Left lobe of liver (tissue), 2 donors: ENCODE data around the gene TCF3. TPM values are rescaled to one million over a fixed set of nuclear protein-coding genes. Genes with fewer than 3 reads are reported as not detected.

Experiments used
- ATAC-seq: fragments of 200-7000 bp; cut with Tn5 transposase; one replicate; pipeline ENCODE4 v1.9.1; 2020; ENCODE audit warnings: mild to moderate bottlenecking, moderate library complexity
- DNase-seq: peaks from one replicate; pipeline ENCODE4 v3.0.0-alpha.2; 2020; ENCODE audit warnings: low spot score
- total RNA-seq: library from RNA; stranded (reverse); gene quantifications from one replicate; pipeline ENCODE4 v1.2.1, GENCODE V29; 2021
- donor health status: DM: no; HTN: no; CAD: no; lungs with moderate emphysema.
- donor health status: DM: no; HTN: yes; CAD: no.

TCF3 gene
- total RNA-seq, 1 donor from 2014 or later: 14.2 TPM

DNA sequence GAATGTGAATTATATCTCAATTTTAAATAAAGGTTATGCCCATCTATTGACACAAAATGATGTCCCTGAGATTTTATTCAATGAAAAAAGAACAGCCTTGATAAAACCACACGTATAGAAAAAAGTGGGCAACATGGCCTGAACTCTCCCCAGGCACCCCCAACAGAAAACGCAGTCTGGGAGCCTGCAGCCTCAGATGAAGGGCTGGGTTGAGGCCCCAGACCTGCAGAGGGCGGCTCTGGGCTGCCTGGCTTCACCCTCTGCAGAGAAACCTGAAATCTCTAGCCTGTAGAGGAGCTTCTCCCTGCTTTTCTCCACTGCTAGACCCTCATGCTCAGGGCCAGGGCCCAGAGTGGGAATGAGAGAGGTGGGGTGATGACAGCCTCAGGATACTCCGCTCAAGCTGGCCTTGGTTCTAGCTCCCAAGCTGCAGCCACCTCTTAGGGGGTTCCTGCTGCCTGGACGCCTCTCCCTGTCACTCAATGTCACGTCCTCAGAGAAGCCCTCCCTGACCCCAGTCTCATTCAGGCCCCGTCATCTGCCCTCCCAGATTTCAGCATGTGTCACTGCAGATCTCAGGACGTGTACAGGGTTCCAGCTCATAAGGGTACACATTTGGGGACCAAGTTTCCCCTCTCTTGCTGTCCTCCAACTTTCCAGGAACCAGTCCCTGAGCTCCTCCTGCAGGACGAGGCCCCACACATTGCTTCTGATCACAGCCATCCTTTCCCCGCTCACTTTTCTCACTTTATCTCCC is 61.6 kb downstream of the TCF3 start:
- DNase-seq (no peak), ATAC-seq (no peak)

DNA sequence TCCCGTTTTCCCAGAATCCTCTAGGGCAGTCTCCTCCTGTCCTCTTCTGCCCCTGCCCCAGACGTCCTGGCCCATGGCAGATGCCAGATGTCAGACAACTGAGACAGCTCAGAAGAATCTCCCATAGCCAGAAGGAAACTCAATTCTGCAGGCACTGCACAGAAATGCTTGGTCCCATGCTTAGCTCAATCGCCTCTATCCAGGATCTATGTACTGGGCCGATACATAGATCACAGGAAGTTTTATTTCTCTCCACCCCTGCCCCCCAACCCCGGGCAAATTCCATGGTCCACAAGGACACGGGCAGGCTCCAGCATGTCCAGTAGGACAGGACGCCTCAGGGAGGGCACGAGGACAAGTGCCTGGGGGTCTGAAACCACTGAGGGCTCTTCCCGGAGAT is 64.5 kb downstream of the TCF3 start:
- DNase-seq (peak; percentile 72), ATAC-seq (peak; percentile 49)

DNA sequence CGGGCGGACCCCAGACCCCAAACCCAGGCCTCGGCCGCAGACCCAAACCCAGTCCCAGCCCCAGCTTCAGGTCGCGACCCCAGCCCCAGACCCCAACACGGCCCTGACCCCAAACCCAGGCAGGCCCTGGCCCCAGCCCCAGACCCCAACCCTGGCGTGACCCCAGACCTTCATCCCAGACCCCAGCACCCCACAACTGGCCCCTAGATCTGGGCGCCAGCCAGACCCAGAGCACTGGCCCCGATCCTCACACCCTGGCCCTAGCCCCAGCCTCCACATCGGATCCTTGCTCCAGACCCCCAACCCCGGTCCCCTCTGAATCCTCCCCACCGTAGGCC is 67.2 kb downstream of the TCF3 start:
- no peak for DNase-seq
- ATAC-seq: no peak

DNA sequence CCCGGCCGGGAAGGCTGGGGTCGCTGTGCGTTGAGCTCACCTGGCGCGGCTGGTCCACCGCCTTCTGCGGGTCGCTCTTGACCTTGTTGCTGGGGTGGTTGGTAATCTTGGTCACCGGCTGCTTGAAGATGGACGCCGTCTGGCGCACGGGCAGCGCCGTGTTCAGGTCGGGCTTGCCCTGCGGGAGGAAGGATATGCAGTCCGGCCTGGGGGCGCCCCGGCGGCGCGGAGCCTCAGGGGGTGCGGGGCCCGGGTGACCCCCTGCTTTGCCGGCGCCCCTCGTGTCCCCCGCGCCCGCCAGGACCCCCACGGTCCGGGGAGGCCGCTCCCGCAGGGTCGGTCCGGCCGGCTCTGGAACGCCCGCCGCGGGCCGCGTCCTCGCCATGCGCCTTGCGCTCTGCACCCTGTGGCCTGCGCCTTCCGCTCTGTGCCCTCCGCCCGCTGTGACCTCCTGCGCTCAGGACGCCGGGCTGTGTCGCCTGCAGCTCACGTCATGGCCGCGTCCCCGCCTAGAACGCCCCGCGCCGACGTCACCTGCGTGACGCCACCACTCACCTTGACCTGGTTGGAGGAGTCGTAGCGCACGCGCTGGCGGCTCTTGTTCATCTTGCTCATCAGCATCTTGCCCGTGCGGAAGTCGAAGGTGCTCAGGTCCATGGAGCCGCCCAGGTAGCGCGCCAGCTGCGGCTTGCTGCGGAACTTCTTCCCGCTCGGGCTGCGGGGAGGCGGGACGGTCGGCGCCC is 67.7 kb downstream of the TCF3 start:
- no peak for ATAC-seq

DNA sequence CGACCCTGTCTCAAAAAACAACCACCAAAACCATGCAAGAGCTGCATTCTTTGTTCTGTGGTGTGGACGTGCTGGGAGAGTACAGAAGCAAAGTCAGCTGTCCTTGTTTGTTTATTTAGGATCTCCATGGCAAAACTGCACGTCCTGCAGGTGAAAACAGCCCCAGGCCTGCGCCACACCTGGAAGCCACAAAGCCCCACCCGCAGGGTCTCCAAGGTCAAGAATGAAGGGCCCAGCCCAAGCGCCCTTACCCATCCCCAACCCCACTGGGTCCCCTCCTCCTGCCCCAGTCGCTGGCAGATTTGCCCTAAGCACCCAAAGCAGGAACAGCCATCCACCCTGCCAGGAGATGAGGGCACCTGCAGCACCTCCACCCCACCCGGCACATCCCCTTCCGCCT is 70.2 kb downstream of the TCF3 start:
- ATAC-seq: no peak

More for the DNA sequence above, 67.7 kb downstream of the TCF3 start:
- no peak for DNase-seq

DNA sequence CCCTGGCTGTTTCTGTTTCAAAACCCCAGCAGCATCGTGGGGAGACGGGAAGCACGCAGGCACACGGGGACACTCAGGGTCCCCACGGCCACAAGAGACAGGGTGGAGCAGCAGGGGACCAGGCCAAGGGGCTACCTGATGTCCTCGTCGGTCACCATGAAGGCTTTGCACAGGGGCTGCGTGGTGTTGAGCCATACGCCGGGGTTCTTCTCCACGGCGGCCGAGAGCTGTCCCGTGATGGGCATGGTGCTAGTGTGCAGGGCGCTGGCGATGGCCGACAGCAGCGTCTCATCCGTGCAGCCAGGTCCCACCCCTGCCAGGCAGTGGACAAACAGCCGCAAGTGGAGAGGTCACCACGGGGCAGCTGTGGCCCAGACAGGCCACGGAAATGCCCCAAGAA is 71.5 kb downstream of the TCF3 start:
- DNase-seq: no peak
- no peak for ATAC-seq

More for the DNA sequence above, 70.2 kb downstream of the TCF3 start:
- DNase-seq: no peak

DNA sequence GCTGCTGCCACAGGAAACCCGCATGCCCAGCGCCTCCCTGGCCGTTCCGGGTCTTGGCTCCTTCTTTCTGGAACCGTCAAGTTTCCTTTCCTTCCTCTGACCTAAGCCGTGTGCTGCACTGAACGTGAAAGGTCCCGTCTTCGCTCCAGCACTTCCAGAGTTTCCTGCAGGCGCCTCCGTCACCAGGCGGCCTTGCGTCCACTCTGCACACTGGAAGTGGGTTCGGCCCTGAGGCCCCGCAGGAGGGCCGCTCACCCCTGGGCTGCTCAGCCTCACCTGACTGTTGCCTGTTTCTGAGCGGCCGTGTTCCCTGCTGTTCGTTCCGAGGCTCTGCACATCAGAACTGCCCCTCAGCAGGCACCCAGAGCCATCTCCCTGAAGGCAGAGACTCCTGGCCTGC is 72.0 kb downstream of the TCF3 start:
- ATAC-seq (peak; percentile 15), DNase-seq (no peak)

DNA sequence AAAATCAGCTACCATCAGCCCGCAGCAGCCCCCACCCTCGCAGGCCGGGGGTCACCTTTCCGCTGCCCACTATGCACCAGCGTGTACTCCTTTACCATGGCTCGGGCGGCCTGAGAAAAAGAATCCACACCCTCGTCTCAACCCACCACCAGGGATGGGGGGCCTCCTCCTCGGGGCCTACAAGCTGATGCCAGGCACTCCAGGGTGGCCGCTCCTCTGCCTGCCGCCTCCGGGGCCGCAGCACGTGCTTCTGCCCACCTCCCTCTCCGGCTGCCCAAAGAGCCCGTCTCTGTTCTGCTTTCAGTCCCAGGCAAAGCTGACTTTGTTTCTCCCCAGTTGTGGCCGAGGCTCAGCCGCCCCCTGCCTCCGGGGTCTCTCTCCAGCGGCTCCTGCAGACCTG is 73.2 kb downstream of the TCF3 start:
- DNase-seq (no peak), ATAC-seq (no peak)

DNA sequence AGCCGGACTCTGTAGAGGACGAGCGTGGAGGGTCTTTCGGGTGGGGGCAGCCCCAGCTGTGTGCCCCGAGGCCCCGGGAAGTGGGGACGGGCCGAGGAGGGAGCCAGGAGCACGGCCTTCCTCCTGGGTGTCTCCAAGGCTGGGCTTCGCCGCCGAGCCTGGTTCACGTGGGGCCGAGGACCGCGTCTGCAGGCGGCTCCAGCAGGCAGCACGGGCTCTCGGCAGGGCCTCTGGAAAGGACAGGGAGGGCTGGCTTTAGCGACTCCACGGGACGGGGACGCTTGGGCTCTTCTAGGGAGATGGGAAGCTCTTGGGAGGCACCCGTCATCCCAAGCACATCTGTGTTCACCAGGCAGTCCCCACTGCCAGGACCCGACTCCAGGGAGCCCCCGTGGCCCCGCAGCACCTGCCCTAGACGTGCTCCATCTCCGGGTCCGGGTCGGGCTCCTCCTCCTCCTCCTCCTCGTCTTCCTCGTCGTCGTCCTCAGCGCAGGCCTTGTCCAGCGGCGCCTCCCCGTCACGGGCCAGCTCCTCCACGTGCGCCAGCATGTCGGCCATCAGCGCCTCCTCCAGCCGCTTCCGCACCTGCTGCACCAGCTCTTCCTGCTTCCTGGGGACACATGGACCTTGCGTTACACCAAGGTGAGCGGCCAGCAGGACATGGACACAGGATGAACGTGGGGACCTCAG is 74.3 kb downstream of the TCF3 start:
- DNase-seq (no peak), ATAC-seq (no peak)

DNA sequence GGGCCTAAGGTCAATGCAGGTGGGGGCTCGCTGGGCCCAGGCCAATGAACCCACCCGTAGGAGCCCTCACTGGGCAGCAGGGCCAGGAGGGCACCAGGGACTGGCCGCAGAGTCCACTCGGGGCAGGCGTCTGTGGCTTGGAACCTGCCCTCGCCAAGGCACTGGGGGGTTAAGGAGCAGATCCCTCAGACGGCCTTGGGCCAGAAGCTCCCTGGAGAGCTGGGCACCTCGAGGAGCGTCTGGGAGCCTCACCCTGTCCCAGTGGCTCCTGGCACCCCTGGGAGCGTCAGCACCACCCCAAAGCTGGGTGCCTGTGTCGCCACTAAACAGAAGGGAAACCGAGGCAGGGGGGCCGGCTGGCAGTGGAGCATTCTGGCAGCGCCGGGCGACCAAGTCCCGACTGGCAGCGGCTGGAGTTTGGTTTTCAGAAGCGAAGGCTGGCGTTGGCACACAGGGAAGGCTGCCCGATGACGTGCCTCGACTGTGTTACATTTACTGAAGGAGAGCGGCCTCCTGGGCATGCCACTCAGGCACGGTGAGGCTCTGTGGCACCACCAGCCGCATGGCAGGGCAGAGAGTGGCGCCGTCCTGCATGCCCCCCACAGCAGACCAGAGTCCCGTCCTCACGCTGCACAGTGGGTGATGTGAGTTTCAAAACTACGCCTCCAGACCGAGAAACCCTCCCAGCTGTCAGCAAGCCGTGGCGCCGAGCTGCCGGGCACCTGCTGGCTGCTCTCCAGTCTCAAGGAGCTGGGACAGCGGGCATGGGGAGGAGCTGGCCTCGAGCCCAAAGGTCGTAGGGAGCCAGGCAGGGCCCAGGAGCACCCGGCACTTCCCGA is 75.1 kb downstream of the TCF3 start:
- DNase-seq (no peak), ATAC-seq (no peak)

DNA sequence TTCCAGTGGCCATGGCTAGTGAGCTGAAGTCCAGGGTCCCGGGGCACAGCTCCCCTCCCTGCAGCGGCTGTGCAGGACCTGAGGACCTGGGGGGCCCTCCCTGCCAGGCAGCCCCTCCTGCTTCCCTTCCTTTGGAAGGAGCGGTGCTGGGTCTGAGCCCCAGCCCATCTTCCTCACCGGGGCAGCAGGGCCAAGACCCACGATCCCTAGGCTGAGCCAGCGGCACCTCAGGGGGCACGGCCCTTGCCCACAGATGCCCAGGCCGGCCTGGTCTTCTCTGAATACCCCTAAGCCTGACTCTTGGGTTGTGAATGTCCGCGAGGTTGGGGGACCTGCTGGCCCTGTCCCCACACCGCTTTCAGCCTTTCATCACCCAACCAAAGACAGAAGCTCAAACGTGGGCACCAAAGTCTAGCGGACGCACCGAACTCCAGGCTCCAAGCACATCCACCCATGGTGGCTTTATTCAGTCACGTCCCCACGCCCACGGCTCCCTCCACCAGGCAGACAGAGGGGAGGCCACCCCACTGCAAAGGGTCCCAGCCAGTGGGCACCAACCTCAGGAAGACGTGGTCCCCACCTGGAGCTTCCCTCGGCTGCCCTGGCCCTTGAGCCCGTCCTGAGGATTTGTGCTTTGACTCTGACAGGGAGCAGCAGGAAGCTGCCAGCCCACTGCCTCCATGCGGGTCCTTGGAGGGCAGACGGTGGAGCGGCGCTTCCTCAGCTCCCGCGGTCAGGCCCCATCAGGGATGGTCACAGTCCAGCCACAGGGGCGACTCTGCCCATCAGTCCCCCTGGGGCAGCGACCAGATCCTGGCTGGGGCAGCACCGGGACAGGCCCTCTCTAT is 75.9 kb downstream of the TCF3 start:
- DNase-seq: no peak
- ATAC-seq: no peak

DNA sequence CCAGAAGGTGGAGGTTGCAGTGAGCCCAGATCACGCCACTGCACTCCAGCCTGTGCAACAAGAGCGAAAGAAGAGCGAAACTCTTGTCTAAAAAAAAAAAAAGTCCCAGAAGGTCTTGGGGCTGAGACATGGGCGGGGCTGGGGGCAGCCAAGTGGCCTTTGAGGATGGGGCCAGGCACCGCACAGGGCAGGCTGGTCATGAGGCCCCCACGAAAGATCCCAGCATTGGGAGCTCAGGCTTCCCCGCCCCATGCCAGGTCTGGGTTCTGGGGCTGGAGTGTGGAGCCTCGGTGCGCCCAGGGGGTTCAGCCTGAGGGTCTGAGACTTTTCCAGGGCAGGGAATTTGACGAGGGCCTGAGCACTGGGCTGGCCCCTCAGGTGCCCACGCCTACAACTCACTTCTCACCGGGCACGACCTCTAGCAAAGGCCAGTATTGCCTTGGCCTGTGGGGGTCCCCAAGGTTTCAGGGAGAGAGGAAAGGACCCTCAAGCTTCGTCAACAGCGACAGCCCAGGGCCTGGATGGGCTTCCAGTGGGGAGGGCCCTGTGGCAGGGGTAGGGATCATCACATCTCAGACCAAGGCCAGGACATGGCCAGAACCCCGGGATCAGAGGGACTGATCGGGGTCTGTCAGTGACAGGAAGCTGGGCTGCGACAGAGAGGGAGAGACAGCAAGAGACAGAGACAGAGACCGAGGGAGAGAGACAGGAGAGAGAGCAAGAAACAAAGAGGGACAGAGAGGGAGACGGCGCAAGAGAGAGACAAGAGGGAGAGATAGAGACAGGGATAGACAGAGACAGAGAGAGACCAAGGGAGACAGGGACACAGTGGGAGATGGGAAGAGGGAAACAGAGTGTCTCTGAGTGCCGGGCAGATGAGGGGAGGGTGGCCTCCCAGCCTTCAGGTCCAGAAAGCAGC is 76.8 kb downstream of the TCF3 start:
- DNase-seq (no peak), ATAC-seq (peak; percentile 9)

DNA sequence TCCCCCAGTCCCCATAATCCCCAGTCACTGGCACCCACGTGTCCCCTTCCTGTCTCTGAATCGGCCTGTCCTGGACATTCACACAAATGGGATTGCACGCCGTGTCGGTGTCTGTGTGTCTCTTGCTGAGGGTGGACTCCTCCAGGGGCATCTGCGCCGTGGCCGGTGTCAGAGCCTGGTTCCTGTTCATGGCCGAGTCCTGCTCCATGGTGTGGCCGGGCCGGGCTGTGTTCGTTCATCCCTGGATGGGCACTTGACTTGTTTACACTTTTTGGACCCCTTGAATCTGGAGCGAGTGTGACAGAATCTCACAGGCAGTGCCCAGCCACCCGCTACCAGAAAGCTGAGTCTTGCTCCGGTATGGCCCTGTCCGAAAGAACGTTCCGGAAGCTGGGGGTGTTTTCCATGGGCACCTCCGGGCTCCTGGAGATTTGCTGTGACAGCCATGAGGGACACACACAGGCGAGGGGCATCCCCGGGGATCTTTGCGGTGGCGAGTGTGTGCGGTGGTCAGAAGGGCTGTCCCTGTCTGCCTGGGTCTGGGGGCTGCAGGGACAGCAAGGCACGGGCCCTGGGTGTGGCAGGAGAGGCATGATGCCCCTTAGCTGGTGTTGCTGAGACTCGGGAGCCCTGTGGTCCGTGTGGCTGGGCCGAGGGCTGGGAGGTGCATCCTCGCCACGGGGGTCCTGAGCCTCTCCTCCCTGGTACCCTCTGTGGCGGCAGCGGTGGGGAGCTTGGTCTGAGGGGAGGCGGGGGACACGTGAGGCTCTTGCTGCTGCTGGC is 77.9 kb downstream of the TCF3 start:
- no peak for ATAC-seq
- DNase-seq: no peak

DNA sequence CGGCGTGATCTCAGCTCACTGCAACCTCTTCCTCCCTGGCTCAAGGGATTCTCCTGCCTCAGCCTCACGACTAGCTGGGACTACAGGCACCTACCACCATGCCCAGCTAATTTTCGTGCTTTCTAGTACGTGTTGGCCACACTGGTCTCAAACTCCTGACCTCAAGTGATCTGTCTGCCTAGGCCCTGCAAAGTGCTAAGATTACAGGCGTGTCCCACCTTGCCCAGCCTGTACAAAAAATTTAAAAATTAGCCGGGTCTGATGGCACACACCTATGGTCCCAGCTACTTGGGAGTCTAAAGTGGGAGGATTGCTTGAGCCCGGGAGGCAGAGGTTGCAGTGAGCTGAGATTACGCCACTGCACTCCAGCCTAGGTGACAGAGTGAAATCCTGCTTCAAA is 79.6 kb downstream of the TCF3 start:
- ATAC-seq: no peak
- no peak for DNase-seq

DNA sequence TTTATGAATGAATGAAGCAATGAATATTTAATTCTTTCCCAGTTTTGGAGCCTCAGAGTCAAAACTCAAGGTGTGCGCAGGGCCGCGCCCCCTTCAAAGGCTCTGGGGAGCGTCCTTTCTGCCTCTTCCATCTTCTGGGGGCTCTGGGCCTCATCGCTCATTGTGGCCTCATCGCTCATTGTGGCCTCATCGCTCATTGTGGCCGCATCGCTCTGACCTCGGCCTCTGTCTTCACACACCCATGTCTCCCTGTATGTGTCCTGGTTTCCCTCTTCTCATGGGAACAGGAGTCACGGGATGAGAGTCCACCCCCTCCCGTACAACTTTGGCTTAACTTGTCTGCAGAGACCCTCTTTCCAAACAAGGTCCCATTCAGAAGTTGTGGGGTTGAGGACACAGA is 81.1 kb downstream of the TCF3 start:
- DNase-seq (no peak), ATAC-seq (no peak)

DNA sequence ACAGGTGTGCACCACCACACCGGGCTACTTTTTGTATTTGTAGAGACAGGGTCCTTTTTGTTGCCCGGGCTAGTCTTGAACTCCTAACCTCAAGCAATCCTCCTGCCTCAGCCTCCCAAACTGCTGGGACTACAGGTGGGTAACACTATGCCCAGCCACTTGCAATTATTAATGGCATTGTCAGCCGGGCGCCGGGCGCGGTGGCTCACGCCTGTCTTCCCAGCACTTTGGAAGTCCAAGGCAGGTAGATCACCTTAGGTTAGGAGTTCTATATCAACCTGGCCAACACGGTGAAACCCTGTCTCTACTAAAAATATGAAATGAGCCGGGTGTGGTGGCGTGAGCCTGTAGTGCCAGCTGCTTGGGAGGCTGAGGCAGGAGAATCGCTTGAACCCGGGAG is 81.6 kb downstream of the TCF3 start:
- DNase-seq (no peak), ATAC-seq (no peak)

DNA sequence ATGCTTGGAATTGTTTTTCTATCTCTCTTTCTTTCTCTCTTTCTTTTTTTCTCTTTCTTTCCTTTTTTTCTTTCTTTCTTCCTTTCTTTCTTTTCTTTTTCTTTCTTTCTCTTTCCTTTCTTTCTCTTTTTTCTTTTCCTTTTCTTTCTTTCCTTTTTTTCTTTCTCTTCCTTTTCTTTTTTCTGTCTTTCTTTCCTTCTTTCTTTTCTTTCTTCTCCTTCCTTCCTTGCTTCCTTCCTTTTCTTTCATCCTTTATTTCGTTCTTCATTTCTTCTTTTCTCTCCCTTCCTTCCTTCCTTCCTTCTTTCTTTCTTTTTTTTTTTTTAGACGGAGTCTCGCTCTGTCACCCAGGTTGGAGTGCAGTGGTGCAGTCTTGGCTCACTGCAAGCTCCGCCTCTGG is 82.4 kb downstream of the TCF3 start:
- ATAC-seq (no peak), DNase-seq (no peak)

DNA sequence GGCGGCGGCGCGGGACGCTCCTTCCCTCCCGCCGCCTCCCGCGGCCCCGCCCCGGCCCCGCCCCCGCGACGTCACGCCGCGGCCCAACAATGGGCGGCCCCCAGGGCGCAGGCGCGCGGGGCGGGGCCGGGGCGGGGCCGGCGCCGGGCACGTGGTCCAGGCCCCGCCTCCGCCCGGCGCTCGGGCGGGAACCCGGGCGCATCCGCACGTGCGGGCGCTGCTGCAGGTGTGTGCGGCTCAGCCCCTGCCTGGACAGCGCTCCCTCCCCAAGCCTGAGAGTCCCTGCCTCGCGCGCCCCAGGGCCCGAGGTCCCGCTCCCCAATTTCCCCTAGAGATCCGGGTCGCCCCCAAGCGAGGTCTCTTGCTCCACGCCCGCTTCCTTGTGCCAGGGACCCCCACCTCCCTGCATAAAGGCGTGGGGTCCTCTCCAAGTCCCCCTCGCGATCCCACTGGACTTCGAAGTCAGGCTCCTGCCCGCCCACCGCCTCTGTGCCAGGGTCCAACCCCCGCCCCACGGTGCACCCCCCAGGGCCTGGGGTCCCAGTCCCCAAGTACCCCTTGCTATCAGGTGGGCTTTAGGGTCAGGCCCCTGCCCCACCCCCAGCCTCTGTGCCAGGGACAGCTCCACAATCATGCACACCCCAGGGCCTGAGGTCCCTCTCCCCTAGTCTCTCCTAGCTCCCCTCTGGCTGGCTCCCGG is 83.9 kb downstream of the TCF3 start, which contains the start of gene MEX3D:
TSS of gene MEX3D (minus strand) at position 6 of the 700 bp plus-strand sequence. CDS start 267 bp downstream, outside the sequence.
- DNase-seq (peak; percentile 77), ATAC-seq (peak; percentile 95)
